ENCODE measurements around the gene PDE5A. TPM values are rescaled to one million over a fixed set of nuclear protein-coding genes. Genes with fewer than 3 reads are reported as not detected.

The PDE5A gene
- total and polyA plus RNA-seq, 2 donors (not counting 3 experiments of a cell fraction or from before 2014, with no cell fraction given): 0.73 to 2.3 TPM

- H4K20me1 ChIP-seq (replicated peaks; ENCODE audit: control insufficient read depth, extremely low read depth, insufficient read depth, low read length): no peaks in the 10 kb centered on the region
- no peaks in the 10 kb centered on the region for H3K36me3 ChIP-seq (ENCODE audit: control insufficient read depth in 2 of 2, extremely low read depth in 1 of 2, insufficient read depth in 2 of 2, low read length in 2 of 2)
- no peaks in the 10 kb centered on the region for H3K9me3 ChIP-seq (replicated peaks; ENCODE audit: control insufficient read depth, insufficient read depth, low read length)
- no peak for FAIRE-seq
- H3K4me1 ChIP-seq (ENCODE audit: control insufficient read depth, extremely low read depth, insufficient read depth, low read length): no peaks in the 10 kb centered on the region
- POLR2A ChIA-PET: no interaction called here
- no peaks in the 10 kb centered on the region for H3K9me1 ChIP-seq (replicated peaks; ENCODE audit: control insufficient read depth, extremely low read depth, insufficient read depth, low read length)
- TF ChIP-seq POLR2AphosphoS5 (IDR thresholded peaks at IDR 0.05; ENCODE audit: insufficient read depth, low read depth, low read length): no peak
- no peak for TF ChIP-seq POLR2A (IDR thresholded peaks at IDR 0.05; ENCODE audit: low read depth, low read length)
- TF ChIP-seq EZH2 (IDR thresholded peaks at IDR 0.05; ENCODE audit: borderline replicate concordance, low read depth, low read length, severe bottlenecking): no peak
- TF ChIP-seq MAX (IDR thresholded peaks at IDR 0.05; ENCODE audit: insufficient read depth, insufficient read length): no peak
- TF ChIP-seq MYC (IDR thresholded peaks at IDR 0.05; ENCODE audit: low read depth, low read length): no peak
- TF ChIP-seq FOS (IDR thresholded peaks at IDR 0.05; ENCODE audit: borderline replicate concordance, insufficient read depth, low read length): no peak
- TF ChIP-seq GATA2 (IDR thresholded peaks at IDR 0.05; ENCODE audit: insufficient read depth, insufficient read length, low read depth, low read length): no peak
- no peak for TF ChIP-seq CTCF (IDR thresholded peaks at IDR 0.05; ENCODE audit: extremely low read depth in 1 of 2, insufficient read depth in 1 of 2, low read depth in 1 of 2, low read length in 2 of 2)
- TF ChIP-seq JUN (IDR thresholded peaks at IDR 0.05; ENCODE audit: borderline replicate concordance, insufficient read depth, insufficient read length, low read depth): no peak
- H3K4me3 ChIP-seq (replicated peaks in 1 of 3; ENCODE audit: insufficient read depth in 1 of 3, low read depth in 1 of 3, low read length in 3 of 3): no peak overlapping the region
- H2AFZ ChIP-seq (ENCODE audit: low read depth, low read length): no peak overlapping the region
- intact Hi-C loops (cut with micrococcal nuclease): no loop called here
- H3K27me3 ChIP-seq (ENCODE audit: control insufficient read depth in 2 of 2, insufficient read depth in 2 of 2, low read length in 2 of 2): no peaks in the 10 kb centered on the region
- BruUV-seq (replicated peaks): no TSS peak
- H3K79me2 ChIP-seq (ENCODE audit: control insufficient read depth, insufficient read depth, low read length): no peaks in the 10 kb centered on the region
- H3K27ac ChIP-seq (ENCODE audit: insufficient read depth, low read depth, low read length): no peak overlapping the region
- dilution Hi-C loops (cut with MboI; ENCODE audit: extremely low pct_ligation_motif_present, low sequenced_read_pairs): no loop called here
- CTCF ChIA-PET: interaction anchor here (1.2 kb wide), 1 partner anchor 39 kb away, joined by 3 read pairs; the partner anchor contains the start of gene PDE5A
- H3K4me2 ChIP-seq (ENCODE audit: insufficient read depth, low read length): no peak overlapping the region
- H3K9ac ChIP-seq (replicated peaks; ENCODE audit: extremely low read depth, insufficient read depth, low read length): no peak overlapping the region
- DNase-seq (ENCODE audit: low read depth, low spot score): no peak
Observed at GRCh38 chr4:119667802-119668201, 39.2 kb upstream of the PDE5A start.
